ENCODE results near the gene ZNF592.

- TF ChIP-seq CTCF (IDR thresholded peaks at IDR 0.05) (no peak), ZFX (IDR thresholded peaks at IDR 0.05; ENCODE audit: borderline replicate concordance) (no peak)
Measured at GRCh38 chr15:84830036-84830435, 81.6 kb downstream of the ZNF592 start.
